ENCODE results near the gene ZNF839. TPM values are rescaled to one million over a fixed set of nuclear protein-coding genes. Genes with fewer than 3 reads are reported as not detected.
A peak's percentile ranks its signal among the peaks of the same experiment; 100 is the strongest.

The ZNF839 gene
- 10 to 100 TPM; 17.1 to 19.5 TPM for total RNA-seq
- 23.5 to 28.2 reads per million in 2 donors for total RNA-seq

- peak within 1 kb of the TSS; percentile 89 for H3K4me3 Mint-ChIP-seq
Measured at GRCh38 chr14:102319351-102320032, at the start of gene ZNF839. Gene ZNF839, plus strand, starts transcription at chr14:102319746. Its CDS starts 20 bp downstream, at chr14:102319766.

GRCh38 chr14:102272392-102272791 lies 47.2 kb upstream of the ZNF839 start:
- H3K9me3 ChIP-seq (ENCODE audit: control insufficient read depth, low read length, poor library complexity, severe bottlenecking) = no peaks in the 10 kb centered on the region
- H3K27ac Mint-ChIP-seq = no peak overlapping the region
- H3K36me3 Mint-ChIP-seq (ENCODE audit: low read depth) = no peaks in the 10 kb centered on the region
- no peak for ATAC-seq
- no peaks in the 10 kb centered on the region for H3K27me3 Mint-ChIP-seq
- no peaks in the 10 kb centered on the region for H3K4me1 Mint-ChIP-seq
- H3K4me3 Mint-ChIP-seq = no peak overlapping the region
- no peak for DNase-seq

More at GRCh38 chr14:102319351-102320032, at the start of gene ZNF839:
- peak; percentile 85 to 95 (median 85) for DNase-seq
- peak; percentile 74 for ATAC-seq
- H3K36me3 Mint-ChIP-seq (ENCODE audit: low read depth) = peaks cover 3% of the 10 kb centered on the region
- H3K27me3 Mint-ChIP-seq = no peaks in the 10 kb centered on the region
- H3K4me1 Mint-ChIP-seq = peaks cover 37% of the 10 kb centered on the region
- H3K27ac Mint-ChIP-seq = peak within 1 kb of the TSS; percentile 95
- no peaks in the 10 kb centered on the region for H3K9me3 ChIP-seq (ENCODE audit: control insufficient read depth, low read length, poor library complexity, severe bottlenecking)

GRCh38 chr14:102275866-102276265 lies 43.7 kb upstream of the ZNF839 start:
- H3K9me3 ChIP-seq (ENCODE audit: control insufficient read depth, low read length, poor library complexity, severe bottlenecking) = no peaks in the 10 kb centered on the region
- H3K4me1 Mint-ChIP-seq = no peaks in the 10 kb centered on the region
- ATAC-seq = no peak

GRCh38 chr14:102277874-102278630 lies 41.5 kb upstream of the ZNF839 start:
- no peaks in the 10 kb centered on the region for H3K9me3 ChIP-seq (ENCODE audit: control insufficient read depth, low read length, poor library complexity, severe bottlenecking)
- no peak overlapping the region for H3K4me3 Mint-ChIP-seq
- DNase-seq (no peak), ATAC-seq (no peak)
- H3K4me1 Mint-ChIP-seq = no peaks in the 10 kb centered on the region
- no peaks in the 10 kb centered on the region for H3K27me3 Mint-ChIP-seq
- H3K36me3 Mint-ChIP-seq (ENCODE audit: low read depth) = no peaks in the 10 kb centered on the region
- no peak overlapping the region for H3K27ac Mint-ChIP-seq

More at GRCh38 chr14:102275866-102276265, 43.7 kb upstream of the ZNF839 start:
- Mint-ChIP-seq H3K27me3 (no peaks in the 10 kb centered on the region), H3K27ac (no peak overlapping the region), H3K36me3 (ENCODE audit: low read depth) (no peaks in the 10 kb centered on the region), H3K4me3 (no peak overlapping the region)
- DNase-seq = no peak

GRCh38 chr14:102278631-102278935 lies 41.0 kb upstream of the ZNF839 start:
- Mint-ChIP-seq H3K36me3 (ENCODE audit: low read depth) (no peaks in the 10 kb centered on the region), H3K4me1 (no peaks in the 10 kb centered on the region), H3K27ac (no peak overlapping the region), H3K27me3 (no peaks in the 10 kb centered on the region), H3K4me3 (no peak overlapping the region)
- no peaks in the 10 kb centered on the region for H3K9me3 ChIP-seq (ENCODE audit: control insufficient read depth, low read length, poor library complexity, severe bottlenecking)
- ATAC-seq (no peak), DNase-seq (no peak)

- Mint-ChIP-seq H3K4me3 (no peak overlapping the region), H3K27ac (no peak overlapping the region), H3K36me3 (ENCODE audit: low read depth) (no peaks in the 10 kb centered on the region), H3K4me1 (no peaks in the 10 kb centered on the region), H3K27me3 (no peaks in the 10 kb centered on the region)
- ATAC-seq (no peak), DNase-seq (no peak)
- H3K9me3 ChIP-seq (ENCODE audit: control insufficient read depth, low read length, poor library complexity, severe bottlenecking) = no peaks in the 10 kb centered on the region
Measured at GRCh38 chr14:102279282-102279681, 40.3 kb upstream of the ZNF839 start.

- H3K4me3 Mint-ChIP-seq = no peak overlapping the region
- no peak for ATAC-seq
Measured at GRCh38 chr14:102279688-102280348, 39.7 kb upstream of the ZNF839 start.

GRCh38 chr14:102280376-102280962 lies 39.1 kb upstream of the ZNF839 start:
- H3K4me3 Mint-ChIP-seq = no peak overlapping the region
- H3K27me3 Mint-ChIP-seq = no peaks in the 10 kb centered on the region
- ATAC-seq (no peak), DNase-seq (no peak)
- H3K36me3 Mint-ChIP-seq (ENCODE audit: low read depth) = no peaks in the 10 kb centered on the region
- H3K27ac Mint-ChIP-seq = no peak overlapping the region
- no peaks in the 10 kb centered on the region for H3K4me1 Mint-ChIP-seq
- no peaks in the 10 kb centered on the region for H3K9me3 ChIP-seq (ENCODE audit: control insufficient read depth, low read length, poor library complexity, severe bottlenecking)

More at GRCh38 chr14:102279688-102280348, 39.7 kb upstream of the ZNF839 start:
- Mint-ChIP-seq H3K36me3 (ENCODE audit: low read depth) (no peaks in the 10 kb centered on the region), H3K27me3 (no peaks in the 10 kb centered on the region), H3K27ac (no peak overlapping the region), H3K4me1 (no peaks in the 10 kb centered on the region)
- DNase-seq = no peak
- H3K9me3 ChIP-seq (ENCODE audit: control insufficient read depth, low read length, poor library complexity, severe bottlenecking) = no peaks in the 10 kb centered on the region

- no peak for DNase-seq
- no peaks in the 10 kb centered on the region for H3K27me3 Mint-ChIP-seq
- no peaks in the 10 kb centered on the region for H3K36me3 Mint-ChIP-seq (ENCODE audit: low read depth)
Measured at GRCh38 chr14:102282751-102283465, 36.6 kb upstream of the ZNF839 start.

GRCh38 chr14:102283631-102284129 lies 35.9 kb upstream of the ZNF839 start:
- DNase-seq (no peak), ATAC-seq (no peak)
- no peak overlapping the region for H3K27ac Mint-ChIP-seq
- no peaks in the 10 kb centered on the region for H3K9me3 ChIP-seq (ENCODE audit: control insufficient read depth, low read length, poor library complexity, severe bottlenecking)
- no peak overlapping the region for H3K4me3 Mint-ChIP-seq
- H3K36me3 Mint-ChIP-seq (ENCODE audit: low read depth) = no peaks in the 10 kb centered on the region
- H3K4me1 Mint-ChIP-seq = no peaks in the 10 kb centered on the region
- no peaks in the 10 kb centered on the region for H3K27me3 Mint-ChIP-seq

More at GRCh38 chr14:102282751-102283465, 36.6 kb upstream of the ZNF839 start:
- H3K4me1 Mint-ChIP-seq = no peaks in the 10 kb centered on the region
- no peak for ATAC-seq
- H3K4me3 Mint-ChIP-seq = no peak overlapping the region
- no peaks in the 10 kb centered on the region for H3K9me3 ChIP-seq (ENCODE audit: control insufficient read depth, low read length, poor library complexity, severe bottlenecking)
- no peak overlapping the region for H3K27ac Mint-ChIP-seq

GRCh38 chr14:102285106-102285505 lies 34.4 kb upstream of the ZNF839 start:
- H3K36me3 Mint-ChIP-seq (ENCODE audit: low read depth) = no peaks in the 10 kb centered on the region
- H3K4me1 Mint-ChIP-seq = no peaks in the 10 kb centered on the region
- no peak overlapping the region for H3K27ac Mint-ChIP-seq
- no peaks in the 10 kb centered on the region for H3K27me3 Mint-ChIP-seq
- H3K4me3 Mint-ChIP-seq = no peak overlapping the region
- no peaks in the 10 kb centered on the region for H3K9me3 ChIP-seq (ENCODE audit: control insufficient read depth, low read length, poor library complexity, severe bottlenecking)
- ATAC-seq = no peak
- DNase-seq = no peak

- Mint-ChIP-seq H3K36me3 (ENCODE audit: low read depth) (no peaks in the 10 kb centered on the region), H3K27me3 (no peaks in the 10 kb centered on the region), H3K4me1 (no peaks in the 10 kb centered on the region), H3K27ac (no peak overlapping the region), H3K4me3 (no peak overlapping the region)
- DNase-seq = no peak
- no peaks in the 10 kb centered on the region for H3K9me3 ChIP-seq (ENCODE audit: control insufficient read depth, low read length, poor library complexity, severe bottlenecking)
- no peak for ATAC-seq
Measured at GRCh38 chr14:102288139-102288538, 31.4 kb upstream of the ZNF839 start.
